ENCODE measurements around the gene THSD8. TPM values are rescaled to one million over a fixed set of nuclear protein-coding genes. Genes with fewer than 3 reads are reported as not detected.

Gene THSD8
- total and polyA plus RNA-seq, 2 of the 8 experiments (the other 6 are each of a cell fraction or from before 2014, with no cell fraction given), result 8.2 to 42.3 TPM

DNA sequence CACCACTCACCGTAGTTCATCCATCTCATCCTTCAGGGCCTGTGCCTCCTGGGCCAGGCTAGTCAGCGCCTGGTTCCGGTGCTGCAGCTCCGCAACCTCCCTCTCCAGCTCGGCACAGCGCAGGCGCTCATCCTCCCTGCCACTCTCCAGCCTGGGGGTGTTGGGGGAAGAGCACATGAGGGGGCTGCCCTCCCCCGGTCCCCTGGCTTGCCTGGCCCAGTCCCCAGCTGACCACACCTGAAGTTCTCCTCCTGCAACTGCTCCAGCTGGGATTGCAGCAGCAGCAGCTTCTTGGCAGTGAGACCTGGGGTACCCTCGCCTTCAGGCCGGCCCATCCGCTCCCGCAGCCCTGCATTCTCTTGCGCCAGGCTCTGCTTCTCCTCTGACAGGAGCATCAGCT is 30.9 kb upstream of the THSD8 start:
- H2AFZ ChIP-seq (ENCODE audit: low read length), result no peak overlapping the region
- POLR2A ChIA-PET (ENCODE audit: partially characterized antibody), result interaction anchor here (1.3 to 16.6 kb wide), 4 partner anchors 13 to 37 kb away, joined by 7 to 317 read pairs (median 12); partner anchors contain the start of genes BEST2, JUNB, PRDX2 and THSD8
- TF ChIP-seq SUZ12 (IDR thresholded peaks at IDR 0.05; ENCODE audit: low read length) (no peak), POLR2A (IDR thresholded peaks at IDR 0.05; ENCODE audit: control extremely low read depth in 1 of 2, low read depth in 2 of 2, low read length in 2 of 2) (no peak), CBX5 (IDR thresholded peaks at IDR 0.05; ENCODE audit: low read depth, low read length) (no peak), ZNF274 (IDR thresholded peaks at IDR 0.05; ENCODE audit: borderline replicate concordance, extremely low read depth, low read length) (no peak), YY1 (IDR thresholded peaks at IDR 0.05; ENCODE audit: low read depth, low read length) (no peak), GABPA (IDR thresholded peaks at IDR 0.05; ENCODE audit: borderline replicate concordance, insufficient read depth, low read length) (no peak), POLR2AphosphoS5 (IDR thresholded peaks at IDR 0.05; ENCODE audit: low read depth, low read length) (no peak)
- TF ChIP-seq, protein P1, sequence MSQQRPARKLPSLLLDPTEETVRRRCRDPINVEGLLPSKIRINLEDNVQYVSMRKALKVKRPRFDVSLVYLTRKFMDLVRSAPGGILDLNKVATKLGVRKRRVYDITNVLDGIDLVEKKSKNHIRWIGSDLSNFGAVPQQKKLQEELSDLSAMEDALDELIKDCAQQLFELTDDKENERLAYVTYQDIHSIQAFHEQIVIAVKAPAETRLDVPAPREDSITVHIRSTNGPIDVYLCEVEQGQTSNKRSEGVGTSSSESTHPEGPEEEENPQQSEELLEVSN (IDR thresholded peaks at IDR 0.05), result no peak
- TF ChIP-seq, protein P2, sequence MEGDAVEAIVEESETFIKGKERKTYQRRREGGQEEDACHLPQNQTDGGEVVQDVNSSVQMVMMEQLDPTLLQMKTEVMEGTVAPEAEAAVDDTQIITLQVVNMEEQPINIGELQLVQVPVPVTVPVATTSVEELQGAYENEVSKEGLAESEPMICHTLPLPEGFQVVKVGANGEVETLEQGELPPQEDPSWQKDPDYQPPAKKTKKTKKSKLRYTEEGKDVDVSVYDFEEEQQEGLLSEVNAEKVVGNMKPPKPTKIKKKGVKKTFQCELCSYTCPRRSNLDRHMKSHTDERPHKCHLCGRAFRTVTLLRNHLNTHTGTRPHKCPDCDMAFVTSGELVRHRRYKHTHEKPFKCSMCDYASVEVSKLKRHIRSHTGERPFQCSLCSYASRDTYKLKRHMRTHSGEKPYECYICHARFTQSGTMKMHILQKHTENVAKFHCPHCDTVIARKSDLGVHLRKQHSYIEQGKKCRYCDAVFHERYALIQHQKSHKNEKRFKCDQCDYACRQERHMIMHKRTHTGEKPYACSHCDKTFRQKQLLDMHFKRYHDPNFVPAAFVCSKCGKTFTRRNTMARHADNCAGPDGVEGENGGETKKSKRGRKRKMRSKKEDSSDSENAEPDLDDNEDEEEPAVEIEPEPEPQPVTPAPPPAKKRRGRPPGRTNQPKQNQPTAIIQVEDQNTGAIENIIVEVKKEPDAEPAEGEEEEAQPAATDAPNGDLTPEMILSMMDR (IDR thresholded peaks at IDR 0.05; ENCODE audit: control extremely low read depth in 1 of 3, insufficient read depth in 1 of 3, low read depth in 1 of 3, low read length in 3 of 3), result no peak
- TF ChIP-seq, protein P3, sequence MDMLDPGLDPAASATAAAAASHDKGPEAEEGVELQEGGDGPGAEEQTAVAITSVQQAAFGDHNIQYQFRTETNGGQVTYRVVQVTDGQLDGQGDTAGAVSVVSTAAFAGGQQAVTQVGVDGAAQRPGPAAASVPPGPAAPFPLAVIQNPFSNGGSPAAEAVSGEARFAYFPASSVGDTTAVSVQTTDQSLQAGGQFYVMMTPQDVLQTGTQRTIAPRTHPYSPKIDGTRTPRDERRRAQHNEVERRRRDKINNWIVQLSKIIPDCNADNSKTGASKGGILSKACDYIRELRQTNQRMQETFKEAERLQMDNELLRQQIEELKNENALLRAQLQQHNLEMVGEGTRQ (IDR thresholded peaks at IDR 0.05; ENCODE audit: low read length), result no peak

More for the DNA sequence above, 30.9 kb upstream of the THSD8 start:
- H2BK5ac ChIP-seq (ENCODE audit: low read depth, low read length), result no peak overlapping the region
- H3K9me3 ChIP-seq (ENCODE audit: insufficient read depth in 2 of 2, low read depth in 1 of 2, low read length in 1 of 2), result no peaks in the 10 kb centered on the region
- H2AK5ac ChIP-seq (ENCODE audit: low read depth, low read length), result no peak overlapping the region
- no peak overlapping the region for H2BK120ac ChIP-seq (replicated peaks; ENCODE audit: low read depth, low read length)
- H3K79me1 ChIP-seq (ENCODE audit: low read depth, low read length), result no peaks in the 10 kb centered on the region
- no peak overlapping the region for H3K23ac ChIP-seq (ENCODE audit: insufficient read length)
- no peak overlapping the region for H4K8ac ChIP-seq (ENCODE audit: extremely low read depth, insufficient read depth, low read length)
- no peak for FAIRE-seq
- H2BK20ac ChIP-seq (ENCODE audit: low read length), result no peak overlapping the region
- no peak overlapping the region for H3K4me3 ChIP-seq (ENCODE audit: extremely low read depth in 1 of 4, insufficient read depth in 2 of 4, low read depth in 3 of 4, low read length in 4 of 4)
- no peak overlapping the region for H4K91ac ChIP-seq (replicated peaks; ENCODE audit: insufficient read length, low read length)
- WGBS, 2 experiments (ENCODE audit: extremely low coverage in 1 of 2, insufficient coverage in 1 of 2, insufficient read length in 1 of 2, insufficient replicate concordance in 2 of 2, low coverage in 1 of 2, low lambda C conversion rate in 2 of 2, missing lambda C conversion rate in 1 of 2), result 92% methylated on average over 12 of the region's 13 CpGs; no CpG with 5 or more reads in 1 of the 2 experiments
- no peak overlapping the region for H3K9ac ChIP-seq (replicated peaks in 1 of 4; ENCODE audit: extremely low read depth in 1 of 4, low read depth in 3 of 4, low read length in 3 of 4)
- H3K79me2 ChIP-seq (ENCODE audit: control insufficient read depth in 1 of 2, insufficient read depth in 2 of 2, low read length in 2 of 2), result no peaks in the 10 kb centered on the region
- peaks cover 0 to 22% (median 9%) of the 10 kb centered on the region in 4 experiments; a peak in 7 of 8 replicates for H3K36me3 ChIP-seq (ENCODE audit: control insufficient read depth in 2 of 4, insufficient read depth in 4 of 4, low read length in 3 of 4)
- H3K27me3 ChIP-seq (replicated peaks in 1 of 4; ENCODE audit: control insufficient read depth in 3 of 4, extremely low read depth in 1 of 4, insufficient read depth in 3 of 4, low read length in 3 of 4), result no peaks in the 10 kb centered on the region
- H3K56ac ChIP-seq (replicated peaks; ENCODE audit: insufficient read length, low read depth, low read length), result no peak overlapping the region
- H3K4me2 ChIP-seq (ENCODE audit: insufficient read depth in 1 of 2, low read depth in 2 of 2, low read length in 2 of 2), result no peak overlapping the region
- H3K27ac ChIP-seq (ENCODE audit: low read depth, low read length), result no peak overlapping the region
- no peak overlapping the region for H3K18ac ChIP-seq (ENCODE audit: extremely low read depth, low read length)
- no peak overlapping the region for H4K5ac ChIP-seq (ENCODE audit: insufficient read length, low read depth, low read length)
- H3K4me1 ChIP-seq (replicated peaks in 1 of 4; ENCODE audit: control insufficient read depth in 3 of 4, insufficient read depth in 4 of 4, low read length in 3 of 4), result peaks cover 2 to 15% (median 8%) of the 10 kb centered on the region in 4 experiments
- no peak overlapping the region for H3K4ac ChIP-seq (replicated peaks; ENCODE audit: insufficient read length, low read depth, low read length)
- no peak for DNase-seq (ENCODE audit: low read depth in 1 of 2, low spot score in 2 of 2)
- no peak overlapping the region for H2BK15ac ChIP-seq (ENCODE audit: low read length)
- H3K23me2 ChIP-seq (ENCODE audit: low read depth, low read length), result peaks cover 7% of the 10 kb centered on the region; the same call in 1 of the 2 replicates
- no peak overlapping the region for H2BK12ac ChIP-seq (ENCODE audit: low read depth, low read length)
- H4K20me1 ChIP-seq (replicated peaks in 1 of 2; ENCODE audit: control insufficient read depth in 1 of 2, insufficient read depth in 2 of 2, low read length in 2 of 2), result peaks cover 0 to 3% of the 10 kb centered on the region in 2 experiments
- CTCF ChIA-PET (ENCODE audit: partially characterized antibody), result interaction anchor here (0.9 to 11.2 kb wide), 4 partner anchors 8 to 48 kb away, joined by 4 to 137 read pairs (median 32); no protein-coding TSS in a partner anchor
- H3K14ac ChIP-seq (ENCODE audit: insufficient read length), result no peak overlapping the region

Measured in H1 (cell line).